ENCODE data around the gene CCDC171.
"Not testable (repeated sequence)": the region's sequence is repeated elsewhere in the genome, so short reads cannot be mapped to it uniquely, and the experiment has no call there.

The CCDC171 gene

GRCh38 chr9:15764131-15764530, 211.3 kb downstream of the CCDC171 start:
- Histone ChIP-seq H3K36me3 (ENCODE audit: insufficient read depth, low read length) (no peaks in the 10 kb centered on the region), H3K9me3 (ENCODE audit: low read length) (no peaks in the 10 kb centered on the region), H3K4me3 (ENCODE audit: low read length) (no peak overlapping the region), H2AFZ (ENCODE audit: low read depth, low read length) (no peak overlapping the region), H3K4me1 (ENCODE audit: insufficient read depth, low read length) (no peaks in the 10 kb centered on the region), H3K27me3 (ENCODE audit: insufficient read depth, low read length) (no peaks in the 10 kb centered on the region)

DNA sequence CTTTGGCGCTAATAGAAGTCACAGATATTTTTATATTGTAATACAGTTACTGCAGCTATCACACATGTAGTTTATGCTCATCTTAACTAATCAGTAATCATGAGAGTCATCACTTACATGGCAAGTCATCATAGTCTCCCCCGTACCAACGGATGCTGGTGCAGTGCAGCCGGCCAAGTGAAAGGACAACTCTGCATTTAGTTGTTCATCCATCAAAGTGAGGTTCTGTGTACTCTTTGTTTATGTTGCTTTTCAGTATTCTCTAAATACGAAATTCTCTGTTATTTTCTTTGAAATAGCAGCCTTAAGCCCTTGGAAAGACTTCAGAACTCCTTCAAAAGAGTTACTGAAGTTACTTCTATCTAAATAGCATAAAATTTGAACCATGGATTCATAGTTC, 216.7 kb downstream of the CCDC171 start:
- no peaks in the 10 kb centered on the region for H3K4me1 ChIP-seq (ENCODE audit: insufficient read depth, low read length)
- H3K27me3 ChIP-seq (ENCODE audit: insufficient read depth, low read length) = no peaks in the 10 kb centered on the region
- no peaks in the 10 kb centered on the region for H3K36me3 ChIP-seq (ENCODE audit: insufficient read depth, low read length)
- H3K4me3 ChIP-seq (ENCODE audit: low read length) = no peak overlapping the region
- no peak overlapping the region for H2AFZ ChIP-seq (ENCODE audit: low read depth, low read length)
- H3K9me3 ChIP-seq (ENCODE audit: low read length) = no peaks in the 10 kb centered on the region

- no peaks in the 10 kb centered on the region for H3K27me3 ChIP-seq (ENCODE audit: insufficient read depth, low read length)
- H3K4me3 ChIP-seq (ENCODE audit: low read length) = no peak overlapping the region
- no peaks in the 10 kb centered on the region for H3K4me1 ChIP-seq (ENCODE audit: insufficient read depth, low read length)
- no peaks in the 10 kb centered on the region for H3K9me3 ChIP-seq (ENCODE audit: low read length)
- H2AFZ ChIP-seq (ENCODE audit: low read depth, low read length) = no peak overlapping the region
- no peaks in the 10 kb centered on the region for H3K36me3 ChIP-seq (ENCODE audit: insufficient read depth, low read length)
These were observed 226.0 kb downstream of the CCDC171 start for GRCh38 chr9:15778861-15779260.

DNA sequence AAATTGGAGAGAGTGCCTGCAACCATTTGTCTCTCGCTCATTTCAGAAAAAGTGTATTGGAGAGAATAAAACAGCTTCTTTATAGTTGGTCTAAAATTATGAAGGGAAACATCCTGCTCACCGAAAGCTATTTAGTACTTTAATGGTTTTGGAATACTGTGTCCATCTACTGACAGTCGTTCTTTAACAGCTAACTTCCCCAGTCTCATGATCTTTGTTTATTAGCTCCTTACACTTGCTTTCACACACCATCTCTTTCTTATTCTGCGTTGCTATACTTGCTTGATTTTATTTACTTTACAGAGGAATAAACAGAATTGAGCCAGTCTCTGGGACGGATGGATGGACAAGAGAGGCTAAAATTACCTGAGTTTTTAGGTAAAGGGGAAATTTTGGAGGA, 229.3 kb downstream of the CCDC171 start:
- Histone ChIP-seq H3K27me3 (ENCODE audit: insufficient read depth, low read length) (no peaks in the 10 kb centered on the region), H3K9me3 (ENCODE audit: low read length) (no peaks in the 10 kb centered on the region), H3K4me1 (ENCODE audit: insufficient read depth, low read length) (no peaks in the 10 kb centered on the region), H3K4me3 (ENCODE audit: low read length) (no peak overlapping the region), H2AFZ (ENCODE audit: low read depth, low read length) (no peak overlapping the region), H3K36me3 (ENCODE audit: insufficient read depth, low read length) (no peaks in the 10 kb centered on the region)

GRCh38 chr9:15785584-15785983, 232.7 kb downstream of the CCDC171 start:
- Histone ChIP-seq H3K4me1 (ENCODE audit: insufficient read depth, low read length) (no peaks in the 10 kb centered on the region), H3K36me3 (ENCODE audit: insufficient read depth, low read length) (no peaks in the 10 kb centered on the region), H2AFZ (ENCODE audit: low read depth, low read length) (no peak overlapping the region), H3K27me3 (ENCODE audit: insufficient read depth, low read length) (no peaks in the 10 kb centered on the region), H3K4me3 (ENCODE audit: low read length) (no peak overlapping the region), H3K9me3 (ENCODE audit: low read length) (no peaks in the 10 kb centered on the region)

DNA sequence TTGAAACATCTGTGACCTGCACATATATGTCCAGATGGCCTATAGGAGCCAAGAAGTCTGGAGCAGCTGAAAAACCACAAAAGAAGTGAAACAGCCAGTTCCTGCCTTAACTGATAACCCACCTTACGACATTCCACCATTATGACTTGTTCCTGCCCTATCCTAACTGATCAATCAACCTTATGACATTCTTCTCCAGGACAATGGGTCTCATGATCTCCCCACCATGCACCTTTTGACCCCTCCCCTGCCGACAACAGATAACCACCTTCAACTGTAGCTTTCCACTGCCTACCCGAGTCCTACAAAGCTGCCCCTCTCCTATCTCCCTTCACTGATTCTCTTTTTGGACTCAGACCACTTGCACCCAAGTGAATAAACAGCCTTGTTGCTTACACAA, 233.8 kb downstream of the CCDC171 start:
- Histone ChIP-seq H3K27me3 (ENCODE audit: insufficient read depth, low read length) (no peaks in the 10 kb centered on the region), H3K36me3 (ENCODE audit: insufficient read depth, low read length) (no peaks in the 10 kb centered on the region), H3K4me3 (ENCODE audit: low read length) (no peak overlapping the region), H3K9me3 (ENCODE audit: low read length) (no peaks in the 10 kb centered on the region), H2AFZ (ENCODE audit: low read depth, low read length) (no peak overlapping the region), H3K4me1 (ENCODE audit: insufficient read depth, low read length) (no peaks in the 10 kb centered on the region)

GRCh38 chr9:15810219-15810899, 257.5 kb downstream of the CCDC171 start:
- H3K27me3 ChIP-seq (ENCODE audit: insufficient read depth, low read length); H3K4me3 ChIP-seq (ENCODE audit: low read length); H2AFZ ChIP-seq (ENCODE audit: low read depth, low read length); H3K4me1 ChIP-seq (ENCODE audit: insufficient read depth, low read length); H3K36me3 ChIP-seq (ENCODE audit: insufficient read depth, low read length); H3K9me3 ChIP-seq (ENCODE audit: low read length): not testable (repeated sequence)

GRCh38 chr9:15813076-15813475, 260.2 kb downstream of the CCDC171 start:
- Histone ChIP-seq H3K27me3 (ENCODE audit: insufficient read depth, low read length) (no peaks in the 10 kb centered on the region), H3K36me3 (ENCODE audit: insufficient read depth, low read length) (no peaks in the 10 kb centered on the region), H3K9me3 (ENCODE audit: low read length) (no peaks in the 10 kb centered on the region), H3K4me3 (ENCODE audit: low read length) (no peak overlapping the region), H3K4me1 (ENCODE audit: insufficient read depth, low read length) (peaks cover 5% of the 10 kb centered on the region), H2AFZ (ENCODE audit: low read depth, low read length) (no peak overlapping the region)

DNA sequence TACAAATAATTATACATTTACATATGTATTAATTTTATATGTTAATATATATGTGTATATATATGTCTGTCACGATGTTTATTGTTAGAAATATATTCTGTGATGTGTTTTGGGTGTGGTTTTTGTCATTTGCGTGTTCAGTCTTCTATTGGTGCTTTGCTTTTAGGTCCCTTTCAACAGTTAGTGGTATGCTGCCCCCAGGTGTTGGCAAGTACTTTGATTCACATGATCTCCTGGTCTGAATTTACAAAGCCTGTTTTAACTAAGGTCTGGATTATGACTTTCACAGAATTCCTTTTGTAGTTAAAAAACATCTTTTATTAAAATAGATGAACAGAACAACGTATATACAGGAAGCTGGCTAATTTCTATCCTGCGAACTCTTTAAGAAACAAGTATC, 271.5 kb downstream of the CCDC171 start:
- no peaks in the 10 kb centered on the region for H3K36me3 ChIP-seq (ENCODE audit: insufficient read depth, low read length)
- no peaks in the 10 kb centered on the region for H3K4me1 ChIP-seq (ENCODE audit: insufficient read depth, low read length)
- no peaks in the 10 kb centered on the region for H3K9me3 ChIP-seq (ENCODE audit: low read length)
- H3K27me3 ChIP-seq (ENCODE audit: insufficient read depth, low read length) = no peaks in the 10 kb centered on the region
- H2AFZ ChIP-seq (ENCODE audit: low read depth, low read length) = no peak overlapping the region
- H3K4me3 ChIP-seq (ENCODE audit: low read length) = no peak overlapping the region

- Histone ChIP-seq H3K9me3 (ENCODE audit: low read length) (no peaks in the 10 kb centered on the region), H3K4me1 (ENCODE audit: insufficient read depth, low read length) (no peaks in the 10 kb centered on the region), H2AFZ (ENCODE audit: low read depth, low read length) (no peak overlapping the region), H3K36me3 (ENCODE audit: insufficient read depth, low read length) (no peaks in the 10 kb centered on the region), H3K27me3 (ENCODE audit: insufficient read depth, low read length) (no peaks in the 10 kb centered on the region), H3K4me3 (ENCODE audit: low read length) (no peak overlapping the region)
These were observed 278.5 kb downstream of the CCDC171 start for GRCh38 chr9:15831384-15831783.

- no peak overlapping the region for H3K4me3 ChIP-seq (ENCODE audit: low read length)
- no peaks in the 10 kb centered on the region for H3K27me3 ChIP-seq (ENCODE audit: insufficient read depth, low read length)
- no peaks in the 10 kb centered on the region for H3K36me3 ChIP-seq (ENCODE audit: insufficient read depth, low read length)
- no peaks in the 10 kb centered on the region for H3K4me1 ChIP-seq (ENCODE audit: insufficient read depth, low read length)
- no peaks in the 10 kb centered on the region for H3K9me3 ChIP-seq (ENCODE audit: low read length)
- H2AFZ ChIP-seq (ENCODE audit: low read depth, low read length) = no peak overlapping the region
These were observed 281.7 kb downstream of the CCDC171 start for GRCh38 chr9:15834541-15834940.

- Histone ChIP-seq H3K4me3 (ENCODE audit: low read length) (no peak overlapping the region), H3K36me3 (ENCODE audit: insufficient read depth, low read length) (no peaks in the 10 kb centered on the region), H2AFZ (ENCODE audit: low read depth, low read length) (no peak overlapping the region), H3K9me3 (ENCODE audit: low read length) (no peaks in the 10 kb centered on the region), H3K4me1 (ENCODE audit: insufficient read depth, low read length) (no peaks in the 10 kb centered on the region), H3K27me3 (ENCODE audit: insufficient read depth, low read length) (no peaks in the 10 kb centered on the region)
These were observed 284.3 kb downstream of the CCDC171 start for GRCh38 chr9:15837079-15837679.

- no peak overlapping the region for H2AFZ ChIP-seq (ENCODE audit: low read depth, low read length)
- no peaks in the 10 kb centered on the region for H3K27me3 ChIP-seq (ENCODE audit: insufficient read depth, low read length)
- H3K9me3 ChIP-seq (ENCODE audit: low read length) = no peaks in the 10 kb centered on the region
- no peak overlapping the region for H3K4me3 ChIP-seq (ENCODE audit: low read length)
- no peaks in the 10 kb centered on the region for H3K36me3 ChIP-seq (ENCODE audit: insufficient read depth, low read length)
- H3K4me1 ChIP-seq (ENCODE audit: insufficient read depth, low read length) = no peaks in the 10 kb centered on the region
These were observed 289.2 kb downstream of the CCDC171 start for GRCh38 chr9:15842051-15842450.

DNA sequence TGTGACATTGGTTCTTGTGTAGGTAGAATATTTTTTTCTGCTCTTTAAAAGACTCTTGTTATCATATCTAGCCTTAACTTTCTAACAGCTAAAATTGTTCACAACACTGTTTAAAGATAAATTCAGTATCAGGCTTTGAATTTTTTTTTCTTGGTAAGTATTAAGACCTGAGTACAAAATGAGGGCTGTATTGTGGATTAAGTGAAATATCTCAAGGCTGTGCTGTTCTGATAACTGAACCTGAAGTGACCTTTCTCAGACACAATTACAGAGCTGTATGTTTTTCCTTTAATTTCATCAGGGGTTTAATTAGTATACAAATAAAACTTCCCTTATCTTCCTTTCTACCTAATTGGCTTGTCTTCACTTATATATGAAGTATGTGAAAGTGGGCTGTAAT, 290.5 kb downstream of the CCDC171 start:
- Histone ChIP-seq H3K9me3 (ENCODE audit: low read length) (no peaks in the 10 kb centered on the region), H2AFZ (ENCODE audit: low read depth, low read length) (no peak overlapping the region), H3K4me1 (ENCODE audit: insufficient read depth, low read length) (no peaks in the 10 kb centered on the region), H3K4me3 (ENCODE audit: low read length) (no peak overlapping the region), H3K27me3 (ENCODE audit: insufficient read depth, low read length) (no peaks in the 10 kb centered on the region), H3K36me3 (ENCODE audit: insufficient read depth, low read length) (no peaks in the 10 kb centered on the region)
